MM.1S (cell line): ENCODE data around the gene TOX2.

Experiments
- EZH2 ChIP-seq: fragments of 300-600 bp; sonication (generic); optimal IDR thresholded peaks from 2 replicates; pipeline ENCODE3; 2017; ENCODE audit warnings: low read depth, mild to moderate bottlenecking, antibody characterized with exemption, low read length, mixed read lengths
- TF ChIP-seq, protein P1 (sequence below): fragments of 300-600 bp; sonication (generic); IDR thresholded peaks from 2 replicates; pipeline ENCODE4 v1.5.1; 2016; ENCODE audit warnings: antibody characterized with exemption, low read length, mixed read lengths

- TF ChIP-seq, protein P1, sequence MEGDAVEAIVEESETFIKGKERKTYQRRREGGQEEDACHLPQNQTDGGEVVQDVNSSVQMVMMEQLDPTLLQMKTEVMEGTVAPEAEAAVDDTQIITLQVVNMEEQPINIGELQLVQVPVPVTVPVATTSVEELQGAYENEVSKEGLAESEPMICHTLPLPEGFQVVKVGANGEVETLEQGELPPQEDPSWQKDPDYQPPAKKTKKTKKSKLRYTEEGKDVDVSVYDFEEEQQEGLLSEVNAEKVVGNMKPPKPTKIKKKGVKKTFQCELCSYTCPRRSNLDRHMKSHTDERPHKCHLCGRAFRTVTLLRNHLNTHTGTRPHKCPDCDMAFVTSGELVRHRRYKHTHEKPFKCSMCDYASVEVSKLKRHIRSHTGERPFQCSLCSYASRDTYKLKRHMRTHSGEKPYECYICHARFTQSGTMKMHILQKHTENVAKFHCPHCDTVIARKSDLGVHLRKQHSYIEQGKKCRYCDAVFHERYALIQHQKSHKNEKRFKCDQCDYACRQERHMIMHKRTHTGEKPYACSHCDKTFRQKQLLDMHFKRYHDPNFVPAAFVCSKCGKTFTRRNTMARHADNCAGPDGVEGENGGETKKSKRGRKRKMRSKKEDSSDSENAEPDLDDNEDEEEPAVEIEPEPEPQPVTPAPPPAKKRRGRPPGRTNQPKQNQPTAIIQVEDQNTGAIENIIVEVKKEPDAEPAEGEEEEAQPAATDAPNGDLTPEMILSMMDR: 0 out of 2 replicates have a peak, but pooled peaks have one; percentile 10
- TF ChIP-seq EZH2: no peak
Measured at GRCh38 chr20:43949248-43949647, 34.6 kb downstream of the TOX2 start.
